GM19455 (cell line): Measurements from ENCODE around the gene ANP32A.

ENCODE experiments used
- ATAC-seq: cut with Tn5 transposase; IDR thresholded peaks from one replicate; pipeline ENCODE4 v1.9.1; 2021; ENCODE audit not compliant: unreplicated experiment

The ANP32A gene

GRCh38 chr15:68800875-68801274 lies 19.8 kb downstream of the ANP32A start:
- ATAC-seq, result no peak

GRCh38 chr15:68798346-68799094 lies 22.2 kb downstream of the ANP32A start:
- no peak for ATAC-seq

GRCh38 chr15:68797599-68798345 lies 22.9 kb downstream of the ANP32A start:
- no peak for ATAC-seq

- no peak for ATAC-seq
Observed at GRCh38 chr15:68797191-68797590, 23.5 kb downstream of the ANP32A start.

GRCh38 chr15:68796576-68796975 lies 24.1 kb downstream of the ANP32A start:
- ATAC-seq, result no peak

GRCh38 chr15:68795298-68795848 lies 25.3 kb downstream of the ANP32A start:
- no peak for ATAC-seq

- ATAC-seq, result no peak
Observed at GRCh38 chr15:68794863-68795262, 25.8 kb downstream of the ANP32A start.

GRCh38 chr15:68794307-68794706 lies 26.4 kb downstream of the ANP32A start:
- no peak for ATAC-seq

- ATAC-seq, result no peak
Observed at GRCh38 chr15:68793776-68794175, 26.9 kb downstream of the ANP32A start.

- ATAC-seq, result no peak
Observed at GRCh38 chr15:68792901-68793766, 27.6 kb downstream of the ANP32A start.

GRCh38 chr15:68791431-68792283 lies 29.0 kb downstream of the ANP32A start:
- ATAC-seq, result no peak

- no peak for ATAC-seq
Observed at GRCh38 chr15:68790910-68791309, 29.8 kb downstream of the ANP32A start.

GRCh38 chr15:68790242-68790575 lies 30.5 kb downstream of the ANP32A start:
- no peak for ATAC-seq

- ATAC-seq, result no peak
Observed at GRCh38 chr15:68789534-68790241, 31.0 kb downstream of the ANP32A start.

- no peak for ATAC-seq
Observed at GRCh38 chr15:68789091-68789490, 31.6 kb downstream of the ANP32A start.

- ATAC-seq, result no peak
Observed at GRCh38 chr15:68788264-68788624, 32.5 kb downstream of the ANP32A start.

GRCh38 chr15:68787609-68788263 lies 33.0 kb downstream of the ANP32A start:
- no peak for ATAC-seq

- ATAC-seq, result no peak
Observed at GRCh38 chr15:68786753-68787152, 33.9 kb downstream of the ANP32A start.

GRCh38 chr15:68785541-68785940 lies 35.2 kb downstream of the ANP32A start:
- ATAC-seq, result no peak
